ENCODE results near the gene UPK1B. TPM values are rescaled to one million over a fixed set of nuclear protein-coding genes. Genes with fewer than 3 reads are reported as not detected.

Gene UPK1B
- total RNA-seq, 1 donor from 2014 or later, result 0.14 TPM

GRCh38 chr3:119147494-119147893, 25.9 kb upstream of the UPK1B start:
- no peaks in the 10 kb centered on the region for H3K36me3 Mint-ChIP-seq (ENCODE audit: low read depth, unreplicated experiment)
- no peaks in the 10 kb centered on the region for H4K20me1 ChIP-seq (ENCODE audit: insufficient read depth, low read length)
- H3K4me1 Mint-ChIP-seq (ENCODE audit: low read depth, unreplicated experiment), result peaks cover 6% of the 10 kb centered on the region
- no peaks in the 10 kb centered on the region for H3K4me1 ChIP-seq (ENCODE audit: insufficient read depth, low read length)
- DNase-seq (ENCODE audit: low read depth) (no peak), FAIRE-seq (no peak)
- no peaks in the 10 kb centered on the region for H3K27me3 Mint-ChIP-seq (ENCODE audit: low read depth, unreplicated experiment)
- H3K79me2 ChIP-seq (ENCODE audit: insufficient read depth, low read length), result no peaks in the 10 kb centered on the region
- no peak overlapping the region for H3K4me3 ChIP-seq (ENCODE audit: insufficient read depth, low read depth, low read length)
- no peak overlapping the region for H3K4me3 Mint-ChIP-seq (ENCODE audit: unreplicated experiment)
- no peaks in the 10 kb centered on the region for H3K9me3 Mint-ChIP-seq (ENCODE audit: unreplicated experiment)
- TF ChIP-seq EZH2 (IDR thresholded peaks at IDR 0.05; ENCODE audit: insufficient read depth, low read length), result no peak
- TF ChIP-seq CTCF (IDR thresholded peaks at IDR 0.05; ENCODE audit: insufficient read depth, low read depth, low read length), result no peak
- H3K9ac ChIP-seq (ENCODE audit: low read length), result no peak overlapping the region
- no peaks in the 10 kb centered on the region for H3K36me3 ChIP-seq (ENCODE audit: insufficient read depth, low read length)
- H3K4me2 ChIP-seq (ENCODE audit: low read length), result no peak overlapping the region
- no peaks in the 10 kb centered on the region for H3K27me3 ChIP-seq (ENCODE audit: insufficient read depth, low read length)
- H3K27ac ChIP-seq (ENCODE audit: low read depth, low read length), result no peak overlapping the region
- no peak overlapping the region for H2AFZ ChIP-seq (ENCODE audit: low read depth, low read length)
- no peak overlapping the region for H3K27ac Mint-ChIP-seq (ENCODE audit: unreplicated experiment)
- H3K9me3 ChIP-seq (ENCODE audit: insufficient read depth, low read depth, low read length), result no peaks in the 10 kb centered on the region

- DNase-seq (ENCODE audit: low read depth) (peak; percentile 34), FAIRE-seq (peak; percentile 54)
- Mint-ChIP-seq H3K27me3 (ENCODE audit: low read depth, unreplicated experiment) (no peaks in the 10 kb centered on the region), H3K4me1 (ENCODE audit: low read depth, unreplicated experiment) (peaks cover 6% of the 10 kb centered on the region), H3K4me3 (ENCODE audit: unreplicated experiment) (no peak overlapping the region), H3K9me3 (ENCODE audit: unreplicated experiment) (peaks cover 7% of the 10 kb centered on the region), H3K27ac (ENCODE audit: unreplicated experiment) (no peak overlapping the region), H3K36me3 (ENCODE audit: low read depth, unreplicated experiment) (no peaks in the 10 kb centered on the region)
- Histone ChIP-seq H3K36me3 (ENCODE audit: insufficient read depth, low read length) (no peaks in the 10 kb centered on the region), H3K27ac (ENCODE audit: low read depth, low read length) (no peak overlapping the region), H3K4me1 (ENCODE audit: insufficient read depth, low read length) (no peaks in the 10 kb centered on the region), H3K9ac (ENCODE audit: low read length) (no peak overlapping the region), H3K27me3 (ENCODE audit: insufficient read depth, low read length) (no peaks in the 10 kb centered on the region), H2AFZ (ENCODE audit: low read depth, low read length) (no peak overlapping the region), H3K4me2 (ENCODE audit: low read length) (no peak overlapping the region), H3K4me3 (ENCODE audit: insufficient read depth, low read depth, low read length) (no peak overlapping the region), H4K20me1 (ENCODE audit: insufficient read depth, low read length) (no peaks in the 10 kb centered on the region), H3K9me3 (ENCODE audit: insufficient read depth, low read depth, low read length) (no peaks in the 10 kb centered on the region), H3K79me2 (ENCODE audit: insufficient read depth, low read length) (no peaks in the 10 kb centered on the region)
- TF ChIP-seq CTCF (IDR thresholded peaks at IDR 0.05; ENCODE audit: insufficient read depth, low read depth, low read length) (no peak), EZH2 (IDR thresholded peaks at IDR 0.05; ENCODE audit: insufficient read depth, low read length) (no peak)
These were observed 24.8 kb upstream of the UPK1B start for GRCh38 chr3:119148493-119149180.

GRCh38 chr3:119149484-119149883, 23.9 kb upstream of the UPK1B start:
- H3K27me3 ChIP-seq (ENCODE audit: insufficient read depth, low read length), result no peaks in the 10 kb centered on the region
- H3K4me1 ChIP-seq (ENCODE audit: insufficient read depth, low read length), result no peaks in the 10 kb centered on the region
- H3K4me3 Mint-ChIP-seq (ENCODE audit: unreplicated experiment), result no peak overlapping the region
- H3K36me3 Mint-ChIP-seq (ENCODE audit: low read depth, unreplicated experiment), result no peaks in the 10 kb centered on the region
- H3K9ac ChIP-seq (ENCODE audit: low read length), result no peak overlapping the region
- H3K4me1 Mint-ChIP-seq (ENCODE audit: low read depth, unreplicated experiment), result peaks cover 6% of the 10 kb centered on the region
- H3K9me3 ChIP-seq (ENCODE audit: insufficient read depth, low read depth, low read length), result no peaks in the 10 kb centered on the region
- H3K4me2 ChIP-seq (ENCODE audit: low read length), result no peak overlapping the region
- FAIRE-seq (peak; percentile 84), DNase-seq (ENCODE audit: low read depth) (peak; percentile 76)
- no peak overlapping the region for H3K4me3 ChIP-seq (ENCODE audit: insufficient read depth, low read depth, low read length)
- no peaks in the 10 kb centered on the region for H3K36me3 ChIP-seq (ENCODE audit: insufficient read depth, low read length)
- H3K27me3 Mint-ChIP-seq (ENCODE audit: low read depth, unreplicated experiment), result no peaks in the 10 kb centered on the region
- no peaks in the 10 kb centered on the region for H4K20me1 ChIP-seq (ENCODE audit: insufficient read depth, low read length)
- no peak overlapping the region for H2AFZ ChIP-seq (ENCODE audit: low read depth, low read length)
- TF ChIP-seq CTCF (IDR thresholded peaks at IDR 0.05; ENCODE audit: insufficient read depth, low read depth, low read length) (no peak), EZH2 (IDR thresholded peaks at IDR 0.05; ENCODE audit: insufficient read depth, low read length) (no peak)
- peaks cover 12% of the 10 kb centered on the region for H3K9me3 Mint-ChIP-seq (ENCODE audit: unreplicated experiment)
- no peak overlapping the region for H3K27ac ChIP-seq (ENCODE audit: low read depth, low read length)
- peak overlapping the region; percentile 23 for H3K27ac Mint-ChIP-seq (ENCODE audit: unreplicated experiment)
- H3K79me2 ChIP-seq (ENCODE audit: insufficient read depth, low read length), result no peaks in the 10 kb centered on the region

Data from astrocyte (in vitro differentiated cells and primary cell).